Mucosa of descending colon (tissue), 3 donors: ENCODE data around the gene MTIF3. TPM values are rescaled to one million over a fixed set of nuclear protein-coding genes. Genes with fewer than 3 reads are reported as not detected.

Experiments used
- ATAC-seq: fragments of 200-7000 bp; cut with Tn5 transposase; one replicate; pipeline ENCODE4 v1.9.1; 2020; ENCODE audit warnings: mild to moderate bottlenecking, moderate library complexity
- DNase-seq, 3 donors: peaks; one replicate each; pipeline ENCODE4 v3.0.0-alpha.2; 2020
- H3K36me3 ChIP-seq: fragments of 200-600 bp; one replicate; pipeline ENCODE4 v1.8.0; 2021; ENCODE audit warnings: low read depth, mild to moderate bottlenecking
- H3K4me1 ChIP-seq: fragments of 200-600 bp; one replicate; pipeline ENCODE4 v1.8.0; 2021; ENCODE audit warnings: low read depth, mild to moderate bottlenecking
- H3K4me3 ChIP-seq: fragments of 200-600 bp; one replicate; pipeline ENCODE4 v1.8.0; 2021; ENCODE audit warnings: mild to moderate bottlenecking
- H3K9me3 ChIP-seq: fragments of 200-600 bp; one replicate; pipeline ENCODE4 v1.8.0; 2021; ENCODE audit warnings: mild to moderate bottlenecking
- intact Hi-C, 2 donors: fragments of 100-400 bp; cut with DNase I in 1 of 2; cut with micrococcal nuclease in 1 of 2; formaldehyde crosslinking; loops; one replicate each; pipeline versions ENCODE4 v1.11.0 to v1.11.1; 2022; cut with DNase I, micrococcal nuclease
- total RNA-seq, 3 donors: library from RNA; stranded (reverse); fragmentation: NEBNext Ultra II Directional in 2 of 3; extraction: Animal tissue kit (Norgen Biotek cat#: 25700) in 2 of 3; gene quantifications; one replicate each; pipeline versions ENCODE4 v1.2.1 to v1.2.4, GENCODE V29; 2021 to 2023
- TF ChIP-seq, protein P1 (sequence below): fragments of 200-600 bp; IDR thresholded peaks from one replicate; pipeline ENCODE4 v1.8.0; 2022; ENCODE audit warnings: antibody characterized with exemption, mild to moderate bottlenecking
- donor health status: DM: no; HTN: no; CAD: no; lungs with moderate emphysema.
- donor health status: DM: no; HTN: no; CAD: no.
- donor health status: DM: no; HTN: yes; CAD: no.

Gene MTIF3
- total RNA-seq, 3 donors from 2014 or later = 54.1 to 57.4 (median 56.3) TPM

DNA sequence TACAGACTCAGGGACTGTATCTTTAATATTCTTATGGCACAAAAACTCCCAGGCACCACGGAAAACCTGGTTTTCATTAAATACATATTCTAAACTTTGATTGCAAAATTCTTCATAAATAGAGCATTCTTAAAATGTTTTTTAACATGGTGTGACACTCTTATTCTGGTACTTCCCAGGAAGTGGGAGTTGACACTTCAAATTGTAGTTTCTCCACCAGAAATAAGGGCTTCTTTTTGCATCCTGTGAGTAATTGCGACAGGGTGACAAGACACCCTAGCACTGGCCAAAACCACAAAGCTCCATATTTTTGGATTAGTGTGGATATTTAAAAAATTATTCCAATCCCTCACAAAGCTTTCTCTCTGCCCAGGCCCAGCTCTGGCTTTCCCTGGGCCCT lies 43.6 kb upstream of the MTIF3 start:
- ATAC-seq = no peak
- TF ChIP-seq, protein P1, sequence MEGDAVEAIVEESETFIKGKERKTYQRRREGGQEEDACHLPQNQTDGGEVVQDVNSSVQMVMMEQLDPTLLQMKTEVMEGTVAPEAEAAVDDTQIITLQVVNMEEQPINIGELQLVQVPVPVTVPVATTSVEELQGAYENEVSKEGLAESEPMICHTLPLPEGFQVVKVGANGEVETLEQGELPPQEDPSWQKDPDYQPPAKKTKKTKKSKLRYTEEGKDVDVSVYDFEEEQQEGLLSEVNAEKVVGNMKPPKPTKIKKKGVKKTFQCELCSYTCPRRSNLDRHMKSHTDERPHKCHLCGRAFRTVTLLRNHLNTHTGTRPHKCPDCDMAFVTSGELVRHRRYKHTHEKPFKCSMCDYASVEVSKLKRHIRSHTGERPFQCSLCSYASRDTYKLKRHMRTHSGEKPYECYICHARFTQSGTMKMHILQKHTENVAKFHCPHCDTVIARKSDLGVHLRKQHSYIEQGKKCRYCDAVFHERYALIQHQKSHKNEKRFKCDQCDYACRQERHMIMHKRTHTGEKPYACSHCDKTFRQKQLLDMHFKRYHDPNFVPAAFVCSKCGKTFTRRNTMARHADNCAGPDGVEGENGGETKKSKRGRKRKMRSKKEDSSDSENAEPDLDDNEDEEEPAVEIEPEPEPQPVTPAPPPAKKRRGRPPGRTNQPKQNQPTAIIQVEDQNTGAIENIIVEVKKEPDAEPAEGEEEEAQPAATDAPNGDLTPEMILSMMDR = no peak
- no peak for DNase-seq
- no peaks in the 10 kb centered on the region for H3K4me1 ChIP-seq
- H3K36me3 ChIP-seq = no peaks in the 10 kb centered on the region
- no peak overlapping the region for H3K4me3 ChIP-seq
- H3K9me3 ChIP-seq = no peaks in the 10 kb centered on the region
- intact Hi-C loops = no loop called here

DNA sequence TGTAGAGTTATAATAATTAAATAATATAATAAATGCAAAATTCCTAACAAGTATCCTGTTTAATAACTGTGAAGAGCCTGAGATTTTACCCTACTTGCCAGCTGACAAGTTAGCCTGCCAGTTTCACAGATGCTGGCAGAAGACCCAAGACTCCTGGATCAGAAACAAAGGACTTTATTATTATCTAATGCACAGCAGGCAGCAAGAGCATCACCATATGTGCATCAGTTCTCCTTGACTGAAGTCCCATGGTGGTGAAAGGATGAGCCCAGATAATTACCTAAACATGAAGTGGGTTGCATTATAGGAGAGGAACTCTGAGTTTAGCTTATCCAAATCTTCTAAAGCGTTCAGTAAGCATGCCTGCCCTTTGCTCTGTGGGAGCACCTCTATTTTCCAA lies 39.1 kb upstream of the MTIF3 start:
- DNase-seq (no peak), ATAC-seq (no peak)
- Histone ChIP-seq H3K9me3 (no peaks in the 10 kb centered on the region), H3K36me3 (no peaks in the 10 kb centered on the region), H3K4me1 (no peaks in the 10 kb centered on the region), H3K4me3 (no peak overlapping the region)
- intact Hi-C loops = no loop called here
- TF ChIP-seq, protein P1 = no peak

DNA sequence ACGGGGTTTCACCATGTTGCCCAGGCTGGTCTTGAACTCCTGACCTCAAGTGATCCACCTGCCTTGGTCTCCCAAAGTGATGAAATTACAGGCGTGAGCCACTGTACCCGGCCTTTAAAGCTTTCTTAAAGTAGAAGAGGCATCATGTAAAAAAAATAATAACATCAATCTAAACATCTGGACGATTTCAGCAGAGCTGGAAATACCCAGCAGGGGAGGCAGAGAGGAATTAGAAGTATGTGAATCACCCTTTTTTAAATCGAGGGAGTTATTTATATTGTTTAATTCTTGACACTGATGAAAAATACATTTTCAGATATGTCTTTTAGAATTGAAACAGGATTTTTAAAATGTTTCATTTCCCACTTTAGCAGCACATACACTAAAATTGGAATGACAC lies 37.4 kb upstream of the MTIF3 start:
- no peak overlapping the region for H3K4me3 ChIP-seq
- DNase-seq = no peak
- no peaks in the 10 kb centered on the region for H3K4me1 ChIP-seq
- intact Hi-C loops = no loop called here
- no peak for ATAC-seq
- H3K9me3 ChIP-seq = no peaks in the 10 kb centered on the region
- no peaks in the 10 kb centered on the region for H3K36me3 ChIP-seq
- TF ChIP-seq, protein P1 = no peak

DNA sequence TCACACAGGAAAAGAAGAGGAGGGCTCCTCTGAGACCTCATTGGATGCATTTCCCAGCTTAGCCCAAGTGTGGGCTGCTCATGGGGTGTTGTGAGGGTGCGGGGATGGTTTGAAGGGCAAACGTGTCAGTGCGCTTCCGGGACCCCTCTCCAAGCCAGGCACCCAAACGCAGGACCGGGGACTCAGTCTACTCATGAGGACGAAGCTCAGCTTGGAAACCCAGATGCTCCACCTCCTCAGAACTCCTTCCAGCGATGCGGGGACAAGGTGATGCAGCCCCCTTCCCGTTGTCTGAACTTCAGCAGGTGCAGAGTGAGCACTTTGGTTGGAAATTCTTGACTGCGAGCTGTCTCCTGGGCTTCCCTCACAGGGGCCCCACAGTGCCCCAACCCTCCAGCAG lies 33.1 kb upstream of the MTIF3 start:
- TF ChIP-seq, protein P1 = no peak
- DNase-seq (no peak), ATAC-seq (no peak)
- no peaks in the 10 kb centered on the region for H3K9me3 ChIP-seq
- H3K4me1 ChIP-seq = no peaks in the 10 kb centered on the region
- H3K36me3 ChIP-seq = no peaks in the 10 kb centered on the region
- intact Hi-C loops = no loop called here
- H3K4me3 ChIP-seq = no peak overlapping the region

DNA sequence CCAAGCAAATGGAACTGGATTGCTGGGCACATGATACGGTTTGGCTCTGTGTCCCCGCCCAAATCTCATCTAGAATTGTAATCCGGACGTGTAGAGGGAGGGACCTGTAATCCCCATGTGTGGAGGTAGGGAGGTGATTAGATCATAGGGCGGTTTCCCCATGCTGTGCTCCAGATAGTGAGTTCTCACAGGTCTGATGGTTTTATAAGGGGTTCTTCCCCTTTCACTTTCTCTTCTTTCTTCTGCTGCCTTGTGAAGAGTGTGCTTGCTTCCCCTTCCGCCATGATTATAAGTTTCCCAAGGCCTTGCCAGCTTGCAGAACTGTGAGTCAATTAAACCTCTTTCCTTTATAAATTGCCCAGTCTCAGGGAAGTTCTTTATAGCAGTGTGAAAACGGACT lies 32.6 kb upstream of the MTIF3 start:
- Histone ChIP-seq H3K4me1 (no peaks in the 10 kb centered on the region), H3K9me3 (no peaks in the 10 kb centered on the region), H3K4me3 (no peak overlapping the region), H3K36me3 (no peaks in the 10 kb centered on the region)
- ATAC-seq = peak; percentile 97
- TF ChIP-seq, protein P1 = no peak
- peak in 1 of 3 donors; percentile 40 for DNase-seq
- intact Hi-C loops = no loop called here

DNA sequence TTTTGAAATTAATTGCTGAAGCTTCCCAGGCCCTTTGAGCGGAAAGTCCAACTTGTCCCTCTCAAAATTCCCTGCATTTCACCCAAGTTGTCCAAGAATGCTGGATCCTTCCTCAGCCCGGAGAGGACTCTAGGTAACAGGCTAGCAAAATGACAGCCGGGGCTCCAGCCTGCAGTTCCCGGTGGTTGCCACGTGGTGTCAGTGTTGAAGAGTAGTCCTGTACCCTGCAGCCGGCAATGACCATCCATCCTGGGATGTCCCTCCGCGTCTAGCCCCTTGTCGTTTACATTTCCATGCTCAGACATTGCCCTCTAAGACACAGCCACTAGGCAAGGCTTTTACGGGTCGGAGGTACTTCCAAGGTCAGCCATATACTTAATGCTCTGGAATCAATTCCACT lies 31.4 kb upstream of the MTIF3 start:
- Histone ChIP-seq H3K4me3 (no peak overlapping the region), H3K36me3 (no peaks in the 10 kb centered on the region), H3K9me3 (no peaks in the 10 kb centered on the region), H3K4me1 (no peaks in the 10 kb centered on the region)
- intact Hi-C loops = no loop called here
- ATAC-seq (peak; percentile 76), DNase-seq (peak in 2 of 3 donors; percentile 65 to 71)
- TF ChIP-seq, protein P1 = peak; percentile 42
